Cardiac muscle cell (in vitro differentiated cells and primary cell): ENCODE data around the gene MYO3B. TPM values are rescaled to one million over a fixed set of nuclear protein-coding genes. Genes with fewer than 3 reads are reported as not detected.

Source experiments
- DNase-seq, 2 donors: peaks; one replicate each; pipeline versions ENCODE4 v3.0.0 to v3.0.0-alpha.2; 2010 to 2017; ENCODE audit warnings: low read depth in 1 of 2, low spot score in 1 of 2
- H3K27ac ChIP-seq: fragments of 200-600 bp; sonication (generic); 2 replicates; pipeline ENCODE4 v1.5.1; 2016
- H3K27me3 ChIP-seq: fragments of 200-600 bp; sonication (generic); 2 replicates; pipeline ENCODE4 v1.6.0; 2016; ENCODE audit warnings: control low read depth
- H3K36me3 ChIP-seq: fragments of 200-600 bp; sonication (generic); 2 replicates; pipeline ENCODE4 v1.5.1; 2016; ENCODE audit warnings: control low read depth
- H3K4me1 ChIP-seq: fragments of 200-600 bp; sonication (generic); 2 replicates; pipeline ENCODE4 v1.8.1; 2017; ENCODE audit warnings: low read depth, mild to moderate bottlenecking, mixed run types
- H3K4me3 ChIP-seq: fragments of 200-600 bp; sonication (generic); 2 replicates; pipeline ENCODE4 v1.5.1; 2016; ENCODE audit warnings: mild to moderate bottlenecking
- H3K9me3 ChIP-seq: fragments of 200-600 bp; sonication (generic); 2 replicates; pipeline ENCODE4 v1.5.1; 2017; ENCODE audit warnings: low read depth, mild to moderate bottlenecking, control low read depth
- CTCF ChIP-seq: IDR thresholded peaks from 2 replicates; pipeline ENCODE4 v1.5.1; 2012; ENCODE audit warnings: low read depth, mild to moderate bottlenecking, low read length
- polyA plus RNA-seq: library from polyadenylated mRNA; unstranded; fragments of >200 nt; fragmentation: Nextera tagmentation; extraction: Ambion mirVana; gene quantifications from 2 replicates; pipeline ENCODE4 v1.2.1, GENCODE V29; 2016
- total RNA-seq: library from RNA; depleted of rRNA; stranded (reverse); fragments of >200 nt; gene quantifications from 2 replicates; pipeline ENCODE4 v1.2.3, GENCODE V29; 2016

Gene MYO3B
- total and polyA plus RNA-seq, 2 experiments from 2014 or later: not detected

GRCh38 chr2:170235860-170236679, 58.1 kb downstream of the MYO3B start:
- no peaks in the 10 kb centered on the region for H3K9me3 ChIP-seq
- no peak overlapping the region for H3K27ac ChIP-seq
- peaks cover 55% of the 10 kb centered on the region for H3K27me3 ChIP-seq
- H3K4me3 ChIP-seq: no peak overlapping the region
- no peaks in the 10 kb centered on the region for H3K4me1 ChIP-seq
- peak; percentile 66 to 68 for DNase-seq
- TF ChIP-seq CTCF: peak; percentile 57
- H3K36me3 ChIP-seq: no peaks in the 10 kb centered on the region

GRCh38 chr2:170236680-170237047, 58.7 kb downstream of the MYO3B start:
- H3K36me3 ChIP-seq: no peaks in the 10 kb centered on the region
- DNase-seq: no peak
- no peak overlapping the region for H3K4me3 ChIP-seq
- H3K27ac ChIP-seq: no peak overlapping the region
- no peaks in the 10 kb centered on the region for H3K9me3 ChIP-seq
- no peaks in the 10 kb centered on the region for H3K4me1 ChIP-seq
- peaks cover 55% of the 10 kb centered on the region for H3K27me3 ChIP-seq
- TF ChIP-seq CTCF: no peak

- Histone ChIP-seq H3K27me3 (peaks cover 63% of the 10 kb centered on the region), H3K27ac (no peak overlapping the region), H3K4me3 (no peak overlapping the region), H3K4me1 (no peaks in the 10 kb centered on the region), H3K36me3 (no peaks in the 10 kb centered on the region), H3K9me3 (no peaks in the 10 kb centered on the region)
- no peak for DNase-seq
- TF ChIP-seq CTCF: no peak
These were observed 59.7 kb downstream of the MYO3B start for GRCh38 chr2:170237572-170238120.

- H3K9me3 ChIP-seq: no peaks in the 10 kb centered on the region
- no peaks in the 10 kb centered on the region for H3K4me1 ChIP-seq
- H3K36me3 ChIP-seq: no peaks in the 10 kb centered on the region
- no peak overlapping the region for H3K4me3 ChIP-seq
- no peak for DNase-seq
- no peak for TF ChIP-seq CTCF
- no peak overlapping the region for H3K27ac ChIP-seq
- peaks cover 73% of the 10 kb centered on the region for H3K27me3 ChIP-seq
These were observed 60.8 kb downstream of the MYO3B start for GRCh38 chr2:170238776-170239175.

GRCh38 chr2:170240629-170241028, 62.7 kb downstream of the MYO3B start:
- no peak for DNase-seq
- Histone ChIP-seq H3K27me3 (peaks cover 78% of the 10 kb centered on the region), H3K27ac (no peak overlapping the region), H3K9me3 (no peaks in the 10 kb centered on the region), H3K36me3 (no peaks in the 10 kb centered on the region), H3K4me1 (no peaks in the 10 kb centered on the region), H3K4me3 (no peak overlapping the region)
- no peak for TF ChIP-seq CTCF
